Measurements from ENCODE around the gene CC2D2A.

Gene CC2D2A

GRCh38 chr4:15451181-15451865, 18.4 kb upstream of the CC2D2A start:
- peaks cover 3% of the 10 kb centered on the region for H3K36me3 Mint-ChIP-seq
- H3K27ac Mint-ChIP-seq, result no peak overlapping the region
- no peak overlapping the region for H3K4me3 Mint-ChIP-seq
- H3K9me3 Mint-ChIP-seq (ENCODE audit: low read depth), result no peaks in the 10 kb centered on the region
- H3K27me3 Mint-ChIP-seq, result no peaks in the 10 kb centered on the region
- H3K4me1 Mint-ChIP-seq (ENCODE audit: low read depth), result peaks cover 3% of the 10 kb centered on the region

- peaks cover 3% of the 10 kb centered on the region for H3K4me1 Mint-ChIP-seq (ENCODE audit: low read depth)
- no peaks in the 10 kb centered on the region for H3K9me3 Mint-ChIP-seq (ENCODE audit: low read depth)
- H3K27ac Mint-ChIP-seq, result no peak overlapping the region
- H3K27me3 Mint-ChIP-seq, result no peaks in the 10 kb centered on the region
- H3K36me3 Mint-ChIP-seq, result peaks cover under 1% of the 10 kb centered on the region
- no peak overlapping the region for H3K4me3 Mint-ChIP-seq
Measured at GRCh38 chr4:15451866-15452765, 17.6 kb upstream of the CC2D2A start.

- Mint-ChIP-seq H3K4me1 (ENCODE audit: low read depth) (peaks cover 5% of the 10 kb centered on the region), H3K9me3 (ENCODE audit: low read depth) (no peaks in the 10 kb centered on the region), H3K36me3 (no peaks in the 10 kb centered on the region), H3K27ac (no peak overlapping the region), H3K4me3 (no peak overlapping the region), H3K27me3 (no peaks in the 10 kb centered on the region)
Measured at GRCh38 chr4:15455290-15455689, 14.4 kb upstream of the CC2D2A start.

GRCh38 chr4:15457406-15458201, 12.1 kb upstream of the CC2D2A start:
- Mint-ChIP-seq H3K27ac (no peak overlapping the region), H3K36me3 (no peaks in the 10 kb centered on the region), H3K27me3 (no peaks in the 10 kb centered on the region), H3K4me1 (ENCODE audit: low read depth) (peaks cover 3% of the 10 kb centered on the region), H3K9me3 (ENCODE audit: low read depth) (no peaks in the 10 kb centered on the region), H3K4me3 (no peak overlapping the region)

DNA sequence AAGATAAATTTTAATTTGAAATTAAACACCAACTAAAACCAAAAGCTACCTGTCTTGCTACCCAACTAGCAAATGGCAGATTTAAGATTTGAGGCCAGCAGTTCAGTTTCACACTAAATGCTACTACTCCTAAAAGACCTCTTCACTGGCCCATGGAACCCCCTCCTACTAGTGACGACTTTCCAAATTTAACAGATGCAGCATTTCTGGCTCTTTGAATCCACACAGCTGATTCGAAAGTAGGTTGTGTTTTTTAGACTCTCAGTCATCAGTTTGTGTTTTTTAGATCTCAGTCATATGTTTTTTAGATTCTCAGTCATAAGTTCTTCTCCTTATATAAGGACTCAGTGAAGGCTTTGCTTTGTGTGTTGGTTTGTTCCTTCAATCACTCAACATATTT, 11.1 kb upstream of the CC2D2A start:
- H3K4me1 Mint-ChIP-seq (ENCODE audit: low read depth), result peaks cover 3% of the 10 kb centered on the region
- no peak overlapping the region for H3K27ac Mint-ChIP-seq
- no peaks in the 10 kb centered on the region for H3K27me3 Mint-ChIP-seq
- no peaks in the 10 kb centered on the region for H3K36me3 Mint-ChIP-seq
- no peak overlapping the region for H3K4me3 Mint-ChIP-seq
- H3K9me3 Mint-ChIP-seq (ENCODE audit: low read depth), result no peaks in the 10 kb centered on the region

- H3K4me3 Mint-ChIP-seq, result no peak overlapping the region
- H3K9me3 Mint-ChIP-seq (ENCODE audit: low read depth), result no peaks in the 10 kb centered on the region
- no peaks in the 10 kb centered on the region for H3K27me3 Mint-ChIP-seq
- H3K4me1 Mint-ChIP-seq (ENCODE audit: low read depth), result peaks cover 3% of the 10 kb centered on the region
- no peaks in the 10 kb centered on the region for H3K36me3 Mint-ChIP-seq
- H3K27ac Mint-ChIP-seq, result no peak overlapping the region
Measured at GRCh38 chr4:15459706-15460105, 10.0 kb upstream of the CC2D2A start.

- no peak overlapping the region for H3K27ac Mint-ChIP-seq
- H3K36me3 Mint-ChIP-seq, result peaks cover 2% of the 10 kb centered on the region
- peaks cover 3% of the 10 kb centered on the region for H3K27me3 Mint-ChIP-seq
- H3K4me3 Mint-ChIP-seq, result no peak overlapping the region
- H3K4me1 Mint-ChIP-seq (ENCODE audit: low read depth), result peaks cover 16% of the 10 kb centered on the region
- H3K9me3 Mint-ChIP-seq (ENCODE audit: low read depth), result no peaks in the 10 kb centered on the region
Measured at GRCh38 chr4:15466596-15466995, 3.1 kb upstream of the CC2D2A start.

GRCh38 chr4:15470128-15470475, 420 bp downstream of the CC2D2A start:
- peak overlapping the region; percentile 42 for H3K4me3 Mint-ChIP-seq
- no peak overlapping the region for H3K27ac Mint-ChIP-seq
- H3K36me3 Mint-ChIP-seq, result peaks cover 2% of the 10 kb centered on the region
- peaks cover 3% of the 10 kb centered on the region for H3K27me3 Mint-ChIP-seq
- peaks cover 16% of the 10 kb centered on the region for H3K4me1 Mint-ChIP-seq (ENCODE audit: low read depth)
- no peaks in the 10 kb centered on the region for H3K9me3 Mint-ChIP-seq (ENCODE audit: low read depth)

DNA sequence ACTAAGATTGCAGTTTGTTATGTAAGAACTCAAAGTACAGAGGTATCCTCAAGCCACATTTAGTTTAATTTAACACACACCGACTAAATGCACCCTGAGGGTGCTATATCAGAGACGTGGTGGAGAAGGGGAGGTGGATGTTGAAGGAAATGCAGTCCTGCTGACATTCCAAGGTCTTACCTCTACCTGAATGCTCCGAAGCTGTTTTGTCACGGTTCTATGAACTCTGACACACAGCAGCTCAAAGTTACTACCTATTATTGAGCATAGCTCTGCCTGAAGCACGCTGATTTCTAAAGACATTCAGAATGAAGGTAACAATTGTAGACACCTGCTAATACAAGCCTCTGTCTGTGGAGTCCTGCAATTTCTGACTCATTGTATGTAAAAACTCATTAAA, 6.7 kb downstream of the CC2D2A start:
- no peak overlapping the region for H3K27ac Mint-ChIP-seq
- no peaks in the 10 kb centered on the region for H3K9me3 Mint-ChIP-seq (ENCODE audit: low read depth)
- peaks cover under 1% of the 10 kb centered on the region for H3K36me3 Mint-ChIP-seq
- H3K4me1 Mint-ChIP-seq (ENCODE audit: low read depth), result no peaks in the 10 kb centered on the region
- H3K4me3 Mint-ChIP-seq, result no peak overlapping the region
- no peaks in the 10 kb centered on the region for H3K27me3 Mint-ChIP-seq

DNA sequence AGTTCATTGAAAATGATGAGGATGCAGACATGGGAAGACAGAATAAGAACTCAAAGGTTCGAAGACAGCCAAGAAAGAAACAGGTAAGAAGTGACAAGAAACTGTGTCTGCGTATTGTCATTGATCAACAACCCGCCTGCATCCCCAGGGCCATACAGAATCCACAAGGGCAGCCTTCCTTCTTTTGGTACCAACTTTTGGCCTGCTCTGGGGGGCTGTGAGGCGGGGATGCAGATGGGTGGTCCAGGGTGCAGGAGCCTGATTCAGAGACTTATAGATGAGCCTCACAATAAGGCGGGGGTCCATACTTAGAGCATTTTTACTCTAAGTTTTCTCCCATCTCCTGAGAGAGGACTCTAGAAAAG, 9.0 kb downstream of the CC2D2A start:
- H3K27me3 Mint-ChIP-seq, result no peaks in the 10 kb centered on the region
- no peak overlapping the region for H3K4me3 Mint-ChIP-seq
- no peaks in the 10 kb centered on the region for H3K4me1 Mint-ChIP-seq (ENCODE audit: low read depth)
- no peaks in the 10 kb centered on the region for H3K9me3 Mint-ChIP-seq (ENCODE audit: low read depth)
- H3K27ac Mint-ChIP-seq, result no peak overlapping the region
- peaks cover 2% of the 10 kb centered on the region for H3K36me3 Mint-ChIP-seq

- H3K9me3 Mint-ChIP-seq (ENCODE audit: low read depth), result no peaks in the 10 kb centered on the region
- no peaks in the 10 kb centered on the region for H3K4me1 Mint-ChIP-seq (ENCODE audit: low read depth)
- H3K4me3 Mint-ChIP-seq, result no peak overlapping the region
- H3K36me3 Mint-ChIP-seq, result peaks cover 2% of the 10 kb centered on the region
- H3K27ac Mint-ChIP-seq, result no peak overlapping the region
- H3K27me3 Mint-ChIP-seq, result no peaks in the 10 kb centered on the region
Measured at GRCh38 chr4:15479089-15479912, 9.6 kb downstream of the CC2D2A start.

- Mint-ChIP-seq H3K27ac (no peak overlapping the region), H3K9me3 (ENCODE audit: low read depth) (no peaks in the 10 kb centered on the region), H3K27me3 (no peaks in the 10 kb centered on the region), H3K36me3 (peaks cover 2% of the 10 kb centered on the region), H3K4me3 (no peak overlapping the region), H3K4me1 (ENCODE audit: low read depth) (no peaks in the 10 kb centered on the region)
Measured at GRCh38 chr4:15479913-15480185, 10.2 kb downstream of the CC2D2A start.

DNA sequence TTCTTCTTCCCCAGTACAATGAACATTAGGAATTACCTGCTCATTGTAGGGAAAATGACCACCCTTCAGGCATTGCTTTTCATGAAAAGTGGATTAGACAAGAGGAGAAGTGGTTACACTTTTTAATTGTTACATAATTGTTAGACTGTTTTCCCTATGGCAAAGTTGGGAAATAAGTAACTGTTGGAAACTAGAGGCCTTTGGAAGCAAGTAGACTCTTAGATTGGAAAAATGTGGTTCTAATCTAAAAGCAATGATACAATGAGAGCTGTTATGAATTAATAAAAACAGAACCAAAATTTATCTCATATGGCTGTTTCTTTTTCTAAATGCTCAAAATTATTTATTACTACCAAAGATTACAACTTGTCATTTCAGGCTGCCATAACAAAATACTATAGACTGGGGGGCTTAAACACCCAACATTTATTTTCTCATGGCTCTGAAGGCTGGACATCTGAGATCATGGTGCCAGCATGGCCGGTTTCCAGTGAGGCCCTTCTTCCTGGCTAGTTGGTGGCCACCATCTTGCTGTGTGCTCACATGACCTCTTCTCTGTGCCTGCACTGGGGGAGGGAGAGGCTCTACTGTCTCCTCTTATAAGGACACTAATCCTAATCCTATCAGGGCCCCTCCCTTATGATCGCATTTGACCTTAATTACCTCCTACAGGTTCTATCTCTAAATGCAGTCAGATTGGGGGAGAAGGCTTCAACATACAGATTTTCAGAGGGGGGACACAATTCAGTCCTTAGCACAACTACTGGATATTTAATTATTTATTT, 12.5 kb downstream of the CC2D2A start:
- Mint-ChIP-seq H3K36me3 (peaks cover 2% of the 10 kb centered on the region), H3K27me3 (no peaks in the 10 kb centered on the region), H3K9me3 (ENCODE audit: low read depth) (peaks cover 11% of the 10 kb centered on the region), H3K4me3 (no peak overlapping the region), H3K27ac (no peak overlapping the region), H3K4me1 (ENCODE audit: low read depth) (no peaks in the 10 kb centered on the region)

DNA sequence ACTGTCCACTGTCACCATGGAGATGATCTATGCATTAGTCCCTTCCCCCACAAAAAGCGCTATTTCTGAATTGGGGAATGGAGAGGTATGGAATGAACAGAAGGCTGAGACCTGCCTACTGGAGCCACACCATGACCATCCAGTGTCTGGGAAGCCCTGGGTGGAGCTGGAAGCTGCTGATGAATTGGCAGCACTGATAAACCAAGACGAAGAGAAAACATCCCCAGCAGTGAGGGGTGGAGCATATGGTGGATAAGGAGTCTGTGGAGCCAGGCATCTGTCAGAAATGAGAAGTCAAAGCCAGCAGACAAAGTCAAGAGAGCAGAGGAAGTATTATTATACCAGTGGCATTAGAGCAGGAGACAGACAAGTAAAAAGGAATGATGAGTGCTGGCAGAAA, 13.2 kb downstream of the CC2D2A start:
- no peak overlapping the region for H3K4me3 Mint-ChIP-seq
- peaks cover 2% of the 10 kb centered on the region for H3K36me3 Mint-ChIP-seq
- H3K4me1 Mint-ChIP-seq (ENCODE audit: low read depth), result no peaks in the 10 kb centered on the region
- H3K9me3 Mint-ChIP-seq (ENCODE audit: low read depth), result peaks cover 18% of the 10 kb centered on the region
- no peak overlapping the region for H3K27ac Mint-ChIP-seq
- no peaks in the 10 kb centered on the region for H3K27me3 Mint-ChIP-seq

Measured in activated naive CD8-positive, alpha-beta T cell (primary cell).